Astrocyte (in vitro differentiated cells and primary cell): ENCODE data around the gene CCDC157. TPM values are rescaled to one million over a fixed set of nuclear protein-coding genes. Genes with fewer than 3 reads are reported as not detected.

Experiments
- DNase-seq: peaks from one replicate; pipeline ENCODE4 v3.0.0-alpha.2; 2010; ENCODE audit warnings: low read depth
- FAIRE-seq: peaks from 2 replicates; lab custom pipeline; 2011; peaks lifted over from hg19 to GRCh38; lab: Jason Lieb, UNC
- H2AFZ ChIP-seq: 2 replicates; pipeline ENCODE4 v1.6.0; 2012; ENCODE audit warnings: low read depth, low read length, inconsistent platforms
- H3K27ac ChIP-seq: 2 replicates; pipeline ENCODE4 v1.5.1; 2011; ENCODE audit warnings: low read depth, low read length, inconsistent platforms
- H3K27me3 ChIP-seq: 2 replicates; pipeline ENCODE4 v1.6.0; 2011; ENCODE audit warnings: low read length, inconsistent platforms; ENCODE audit not compliant: insufficient read depth
- H3K36me3 ChIP-seq: 2 replicates; pipeline ENCODE4 v1.5.1; 2011; ENCODE audit warnings: low read length, inconsistent platforms; ENCODE audit not compliant: insufficient read depth
- H3K4me1 ChIP-seq: 2 replicates; pipeline ENCODE4 v1.5.1; 2011; ENCODE audit warnings: low read length, inconsistent platforms; ENCODE audit not compliant: insufficient read depth
- H3K4me2 ChIP-seq: 2 replicates; pipeline ENCODE4 v1.6.0; 2012; ENCODE audit warnings: low read length, inconsistent platforms
- H3K4me3 ChIP-seq: 2 replicates; pipeline ENCODE4 v1.5.1; 2011; ENCODE audit warnings: low read depth, mild to moderate bottlenecking, low read length, inconsistent platforms; ENCODE audit not compliant: insufficient read depth
- H3K79me2 ChIP-seq: 2 replicates; pipeline ENCODE4 v1.6.0; 2012; ENCODE audit warnings: mild to moderate bottlenecking, low read length, inconsistent platforms; ENCODE audit not compliant: insufficient read depth
- H3K9ac ChIP-seq: 2 replicates; pipeline ENCODE4 v1.6.0; 2012; ENCODE audit warnings: mild to moderate bottlenecking, low read length, inconsistent platforms
- H3K9me3 ChIP-seq: 2 replicates; pipeline ENCODE4 v1.5.1; 2012; ENCODE audit warnings: low read depth, mild to moderate bottlenecking, low read length, inconsistent platforms; ENCODE audit not compliant: insufficient read depth
- H4K20me1 ChIP-seq: 2 replicates; pipeline ENCODE4 v1.6.0; 2012; ENCODE audit warnings: low read length, inconsistent platforms; ENCODE audit not compliant: insufficient read depth
- H3K27ac Mint-ChIP-seq: one replicate; pipeline ENCODE4 v1.8.0; 2021; ENCODE audit warnings: mild to moderate bottlenecking, mixed read lengths; ENCODE audit not compliant: unreplicated experiment
- H3K27me3 Mint-ChIP-seq: one replicate; pipeline ENCODE4 v1.8.0; 2021; ENCODE audit warnings: low read depth, mixed read lengths; ENCODE audit not compliant: unreplicated experiment
- H3K36me3 Mint-ChIP-seq: one replicate; pipeline ENCODE4 v1.8.0; 2021; ENCODE audit warnings: low read depth, mixed read lengths; ENCODE audit not compliant: unreplicated experiment
- H3K4me1 Mint-ChIP-seq: one replicate; pipeline ENCODE4 v1.8.0; 2021; ENCODE audit warnings: low read depth, mixed read lengths; ENCODE audit not compliant: unreplicated experiment
- H3K4me3 Mint-ChIP-seq: one replicate; pipeline ENCODE4 v1.8.0; 2021; ENCODE audit warnings: mild to moderate bottlenecking, moderate library complexity, mixed read lengths; ENCODE audit not compliant: unreplicated experiment
- H3K9me3 Mint-ChIP-seq: one replicate; pipeline ENCODE4 v1.8.0; 2021; ENCODE audit warnings: mild to moderate bottlenecking, mixed read lengths; ENCODE audit not compliant: unreplicated experiment
- CTCF ChIP-seq: IDR thresholded peaks from 2 replicates; pipeline ENCODE4 v1.5.1; 2011; ENCODE audit warnings: low read depth, mild to moderate bottlenecking, inconsistent platforms, low read length, moderate library complexity; ENCODE audit not compliant: insufficient read depth
- EZH2 ChIP-seq: IDR thresholded peaks from 2 replicates; pipeline ENCODE4 v1.6.1; 2012; ENCODE audit warnings: mild to moderate bottlenecking, low read length, inconsistent platforms; ENCODE audit not compliant: insufficient read depth
- total RNA-seq: library from RNA; stranded (reverse); gene quantifications from 2 replicates; pipeline ENCODE4 v1.2.1, GENCODE V29; 2021

CCDC157 gene
- total RNA-seq, 1 donor from 2014 or later, result 2.9 TPM

GRCh38 chr22:30368420-30368819 is 11.6 kb downstream of the CCDC157 start:
- FAIRE-seq (no peak), DNase-seq (no peak)
- Histone ChIP-seq H3K27me3 (no peaks in the 10 kb centered on the region), H2AFZ (no peak overlapping the region), H4K20me1 (no peaks in the 10 kb centered on the region), H3K27ac (no peak overlapping the region), H3K9me3 (no peaks in the 10 kb centered on the region), H3K36me3 (no peaks in the 10 kb centered on the region), H3K4me1 (no peaks in the 10 kb centered on the region), H3K4me2 (no peak overlapping the region), H3K4me3 (no peak overlapping the region), H3K79me2 (no peaks in the 10 kb centered on the region), H3K9ac (no peak overlapping the region)
- H3K4me3 Mint-ChIP-seq, result no peak overlapping the region
- peaks cover 9% of the 10 kb centered on the region for H3K36me3 Mint-ChIP-seq
- TF ChIP-seq CTCF, result no peak
- TF ChIP-seq EZH2, result no peak
- H3K27me3 Mint-ChIP-seq, result no peaks in the 10 kb centered on the region
- no peaks in the 10 kb centered on the region for H3K4me1 Mint-ChIP-seq
- H3K9me3 Mint-ChIP-seq, result no peaks in the 10 kb centered on the region
- H3K27ac Mint-ChIP-seq, result no peak overlapping the region

- no peaks in the 10 kb centered on the region for H3K27me3 Mint-ChIP-seq
- no peaks in the 10 kb centered on the region for H3K4me1 Mint-ChIP-seq
- H3K36me3 Mint-ChIP-seq, result peaks cover 16% of the 10 kb centered on the region
- Histone ChIP-seq H2AFZ (no peak overlapping the region), H3K27ac (no peak overlapping the region), H4K20me1 (peaks cover 12% of the 10 kb centered on the region), H3K79me2 (no peaks in the 10 kb centered on the region), H3K4me2 (no peak overlapping the region), H3K4me1 (no peaks in the 10 kb centered on the region), H3K4me3 (no peak overlapping the region), H3K9ac (no peak overlapping the region), H3K27me3 (no peaks in the 10 kb centered on the region), H3K36me3 (no peaks in the 10 kb centered on the region), H3K9me3 (no peaks in the 10 kb centered on the region)
- DNase-seq, result no peak
- no peak for TF ChIP-seq CTCF
- no peak for TF ChIP-seq EZH2
- H3K4me3 Mint-ChIP-seq, result no peak overlapping the region
- no peak overlapping the region for H3K27ac Mint-ChIP-seq
- H3K9me3 Mint-ChIP-seq, result no peaks in the 10 kb centered on the region
- no peak for FAIRE-seq
Measured at GRCh38 chr22:30370641-30371230, 13.9 kb downstream of the CCDC157 start.

GRCh38 chr22:30371321-30371720 is 14.5 kb downstream of the CCDC157 start:
- H3K4me3 ChIP-seq, result no peak overlapping the region
- no peak overlapping the region for H3K27ac ChIP-seq
- no peaks in the 10 kb centered on the region for H3K4me1 Mint-ChIP-seq

More at GRCh38 chr22:30371321-30371720, 14.5 kb downstream of the CCDC157 start:
- no peak overlapping the region for H2AFZ ChIP-seq
- Mint-ChIP-seq H3K36me3 (peaks cover 15% of the 10 kb centered on the region), H3K27me3 (no peaks in the 10 kb centered on the region), H3K4me3 (no peak overlapping the region), H3K9me3 (no peaks in the 10 kb centered on the region), H3K27ac (no peak overlapping the region)
- H3K36me3 ChIP-seq, result no peaks in the 10 kb centered on the region
- no peaks in the 10 kb centered on the region for H3K79me2 ChIP-seq
- H3K9ac ChIP-seq, result no peak overlapping the region
- no peak overlapping the region for H3K4me2 ChIP-seq
- TF ChIP-seq CTCF (no peak), EZH2 (no peak)
- H3K9me3 ChIP-seq, result no peaks in the 10 kb centered on the region
- peaks cover 13% of the 10 kb centered on the region for H4K20me1 ChIP-seq
- DNase-seq (no peak), FAIRE-seq (no peak)
- H3K4me1 ChIP-seq, result no peaks in the 10 kb centered on the region
- H3K27me3 ChIP-seq, result no peaks in the 10 kb centered on the region
